GM12878 (cell line): ENCODE data around the gene CHRNG. TPM values are rescaled to one million over a fixed set of nuclear protein-coding genes. Genes with fewer than 3 reads are reported as not detected.

Experiments used
- ATAC-seq: fragments of 200-7000 bp; cut with Tn5 transposase; 3 replicates; pipeline ENCODE4 v1.9.1; 2020; ENCODE audit warnings: mild to moderate bottlenecking, moderate library complexity
- BruUV-seq: library from RNA; stranded (reverse); fragments of 400-500 nt; replicated peaks from 2 replicates; lab custom pipeline; 2021; lab: Mats Ljungman, UMichigan
- CTCF ChIA-PET: fragments of 300-600 bp; sonication (Branson Sonifier 250); formaldehyde crosslinking; extraction: SDS; loops from one replicate; lab custom pipeline; 2021; ENCODE audit warnings: inconsistent platforms; lab: Yijun Ruan, JAX
- POLR2A ChIA-PET: fragments of 350-600 bp; formaldehyde crosslinking; extraction: SDS; loops from one replicate; lab custom pipeline; 2021; ENCODE audit warnings: inconsistent platforms; lab: Charles Lee
- RAD21 ChIA-PET: fragments of 300-600 bp; sonication (Branson Sonifier 250); formaldehyde crosslinking; loops from one replicate; lab custom pipeline; 2023; ENCODE audit warnings: antibody characterized with exemption; ENCODE audit not compliant: unreplicated experiment; lab: Charles Lee
- SMC1A ChIA-PET: fragments of 300-600 bp; sonication (Branson Sonifier 250); formaldehyde crosslinking; loops from one replicate; lab custom pipeline; 2023; ENCODE audit not compliant: unreplicated experiment, uncharacterized antibody; lab: Charles Lee
- DNase-seq: peaks from one replicate; pipeline ENCODE4 v3.0.0-alpha.2; 2011; ENCODE audit warnings: low read depth, low spot score
- FAIRE-seq: peaks from 3 replicates; lab custom pipeline; 2011; peaks lifted over from hg19 to GRCh38; lab: Jason Lieb, UNC
- H2AFZ ChIP-seq: 2 replicates; pipeline ENCODE4 v1.6.0; 2011; ENCODE audit warnings: low read depth, low read length, control low read depth; ENCODE audit not compliant: control insufficient read depth
- H3K27ac ChIP-seq: 2 replicates; pipeline ENCODE4 v1.5.1; 2011; ENCODE audit warnings: control low read depth; ENCODE audit not compliant: control insufficient read depth, insufficient read depth
- H3K27me3 ChIP-seq, 2 experiments: replicated peaks in 1 of 2; 2 replicates each; pipeline versions ENCODE4 v1.6.0 to v1.6.1; 2011; ENCODE audit warnings: low read length in 1 of 2; ENCODE audit not compliant: control insufficient read depth in 2 of 2, insufficient read depth in 2 of 2
- H3K36me3 ChIP-seq, 2 experiments: 2 replicates each; pipeline ENCODE4 v1.5.1; 2011; ENCODE audit warnings: low read length in 1 of 2; ENCODE audit not compliant: control insufficient read depth in 2 of 2, insufficient read depth in 2 of 2
- H3K4me1 ChIP-seq: 2 replicates; pipeline ENCODE4 v1.6.1; 2011; ENCODE audit warnings: mild to moderate bottlenecking, low read length, moderate library complexity, mixed read lengths; ENCODE audit not compliant: control insufficient read depth, insufficient read depth
- H3K4me2 ChIP-seq: 2 replicates; pipeline ENCODE4 v1.6.0; 2011; ENCODE audit warnings: control low read depth; ENCODE audit not compliant: control insufficient read depth, insufficient read depth
- H3K4me3 ChIP-seq: fragments of 200-600 bp; sonication (generic); 2 replicates; pipeline ENCODE4 v1.5.1; 2016
- H3K79me2 ChIP-seq: 2 replicates; pipeline ENCODE4 v1.6.0; 2011; ENCODE audit warnings: low read length; ENCODE audit not compliant: control insufficient read depth, insufficient read depth
- H3K9ac ChIP-seq: 2 replicates; pipeline ENCODE4 v1.8.0; 2011; ENCODE audit warnings: low read length, control low read depth, mixed read lengths; ENCODE audit not compliant: control insufficient read depth, insufficient read depth
- H3K9me3 ChIP-seq: replicated peaks from 3 replicates; pipeline ENCODE4 v1.5.1; 2011; ENCODE audit warnings: mild to moderate bottlenecking, low read length; ENCODE audit not compliant: control insufficient read depth, insufficient read depth
- H4K20me1 ChIP-seq: 2 replicates; pipeline ENCODE4 v1.6.0; 2011; ENCODE audit not compliant: control insufficient read depth, insufficient read depth
- ASH2L ChIP-seq: fragments of 300-600, 200-600 bp; sonication (generic); IDR thresholded peaks from 2 replicates; pipeline ENCODE4 v1.6.1; 2017; ENCODE audit warnings: low read depth, mild to moderate bottlenecking, borderline replicate concordance
- BHLHE40 ChIP-seq, 2 experiments: fragments of 450-650 bp in 1 of 2; IDR thresholded peaks; 2 replicates each; pipeline ENCODE4 v1.6.1; 2011 to 2017; ENCODE audit warnings: low read depth in 2 of 2, borderline replicate concordance in 1 of 2, improper control_type of control experiment in 1 of 2, low read length in 1 of 2, mild to moderate bottlenecking in 1 of 2
- GABPA ChIP-seq: IDR thresholded peaks from 2 replicates; pipeline ENCODE4 v1.6.1; 2014; ENCODE audit warnings: antibody characterized with exemption, low read depth, mild to moderate bottlenecking, inconsistent platforms
- KAT2A ChIP-seq: conservative IDR thresholded peaks from 2 replicates; pipeline ENCODE4 v1.6.1; 2011; ENCODE audit warnings: low read depth, low read length; ENCODE audit not compliant: control insufficient read depth
- NFYB ChIP-seq: IDR thresholded peaks from 2 replicates; pipeline ENCODE4 v1.6.1; 2011; ENCODE audit warnings: low read depth, mild to moderate bottlenecking, low read length, improper control_type of control experiment, moderate library complexity; ENCODE audit not compliant: insufficient read depth
- RB1 ChIP-seq: fragments of 450-650 bp; formaldehyde crosslinking; IDR thresholded peaks from 2 replicates; pipeline ENCODE4 v1.6.1; 2017; ENCODE audit warnings: mild to moderate bottlenecking, borderline replicate concordance
- SIN3A ChIP-seq: IDR thresholded peaks from 2 replicates; pipeline ENCODE4 v1.6.1; 2012; ENCODE audit warnings: low read depth, low read length, improper control_type of control experiment
- TCF7 ChIP-seq: IDR thresholded peaks from 2 replicates; pipeline ENCODE4 v1.6.1; 2014; ENCODE audit warnings: antibody characterized with exemption, borderline replicate concordance
- WGBS: methylation state at CpG from one replicate; pipeline ENCODE4 v1.1.6; 2016; ENCODE audit warnings: low lambda C conversion rate; ENCODE audit not compliant: insufficient replicate concordance, insufficient coverage; ENCODE audit errors: missing lambda C conversion rate; 5-methylcytosine and 5-hydroxymethylcytosine counted together
- in situ Hi-C: fragments of 300-500 bp; cut with MboI; formaldehyde crosslinking; loops from 9 replicates; pipeline ENCODE4 v1.14.3; 2018; ENCODE audit warnings: mixed read lengths
- intact Hi-C: fragments of 100-400 bp; cut with micrococcal nuclease; formaldehyde crosslinking; loops from one replicate; pipeline ENCODE4 v1.14.2; 2022; ENCODE audit not compliant: unreplicated experiment
- polyA plus RNA-seq, 11 experiments: library from polyadenylated mRNA; depleted of rRNA in 4 of 11; unstranded in 6 of 11; stranded (reverse) in 5 of 11; fragments of >200 nt; fragmentation: Nextera tagmentation in 4 of 11; fragmentation: Illumina TruSeq in 1 of 11; extraction: Ambion mirVana in 4 of 11; extraction: Trizol in 1 of 11; gene quantifications; 1 replicate in 1 of 11; 2 replicates in 10 of 11; pipeline versions ENCODE4 v1.2.1 to v1.2.3, GENCODE V29; 2011 to 2016; ENCODE audit warnings: inconsistent platforms in 2 of 11, missing spikeins in 2 of 11, low read depth in 1 of 11
- total RNA-seq, 4 experiments: library from RNA; depleted of rRNA in 3 of 4; stranded (reverse); fragments of >200 nt in 3 of 4; fragmentation: Illumina TruSeq in 1 of 4; extraction: Trizol in 1 of 4; gene quantifications; 2 replicates each; pipeline versions ENCODE4 v1.2.1 to v1.2.3, GENCODE V29; 2013 to 2021
- TF ChIP-seq, protein P1 (sequence below): fragments of 450-650 bp; IDR thresholded peaks from 2 replicates; pipeline ENCODE4 v1.6.1; 2017; ENCODE audit warnings: borderline replicate concordance
- TF ChIP-seq, protein P2 (sequence below): fragments of 450-650 bp; formaldehyde crosslinking; IDR thresholded peaks from 2 replicates; pipeline ENCODE4 v1.4.0; 2022; ENCODE audit warnings: mild to moderate bottlenecking, moderate library complexity
- TF ChIP-seq, protein P3 (sequence below): fragments of 450-650 bp; IDR thresholded peaks from 2 replicates; pipeline ENCODE4 v1.6.1; 2018; ENCODE audit warnings: borderline replicate concordance, mild to moderate bottlenecking; ENCODE audit not compliant: partially characterized antibody
- TF ChIP-seq, protein P4 (sequence below): IDR thresholded peaks from 2 replicates; pipeline ENCODE4 v1.6.1; 2012; ENCODE audit warnings: low read depth, low read length, improper control_type of control experiment

Gene CHRNG
- total and polyA plus RNA-seq, 10 of the 15 experiments (the other 5 are each of a cell fraction or from before 2014, with no cell fraction given): 0.17 TPM; not detected in 9

DNA sequence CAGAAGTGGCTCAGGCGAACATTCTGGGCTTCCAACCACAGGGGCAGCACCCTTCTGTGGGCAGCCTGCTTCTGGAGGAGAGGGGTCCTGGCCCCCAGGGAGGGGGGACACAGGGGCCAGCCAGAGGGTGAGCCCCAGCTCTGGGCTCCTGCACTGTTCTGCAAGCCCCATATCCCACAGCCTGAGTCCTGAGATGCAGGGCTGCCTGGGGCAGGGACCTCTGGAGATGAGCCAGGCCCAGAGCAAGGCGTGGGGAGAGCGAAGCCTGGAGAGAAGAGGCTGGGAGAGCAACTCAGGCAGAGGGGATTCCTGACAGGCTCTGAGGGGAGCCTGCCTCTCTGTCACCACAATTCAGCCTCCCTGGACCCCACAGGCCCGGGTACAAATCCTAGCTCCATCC is 32.8 kb upstream of the CHRNG start (continued):
- TF ChIP-seq GABPA (no peak), TCF7 (no peak), ASH2L (no peak)
- TF ChIP-seq, protein P1, sequence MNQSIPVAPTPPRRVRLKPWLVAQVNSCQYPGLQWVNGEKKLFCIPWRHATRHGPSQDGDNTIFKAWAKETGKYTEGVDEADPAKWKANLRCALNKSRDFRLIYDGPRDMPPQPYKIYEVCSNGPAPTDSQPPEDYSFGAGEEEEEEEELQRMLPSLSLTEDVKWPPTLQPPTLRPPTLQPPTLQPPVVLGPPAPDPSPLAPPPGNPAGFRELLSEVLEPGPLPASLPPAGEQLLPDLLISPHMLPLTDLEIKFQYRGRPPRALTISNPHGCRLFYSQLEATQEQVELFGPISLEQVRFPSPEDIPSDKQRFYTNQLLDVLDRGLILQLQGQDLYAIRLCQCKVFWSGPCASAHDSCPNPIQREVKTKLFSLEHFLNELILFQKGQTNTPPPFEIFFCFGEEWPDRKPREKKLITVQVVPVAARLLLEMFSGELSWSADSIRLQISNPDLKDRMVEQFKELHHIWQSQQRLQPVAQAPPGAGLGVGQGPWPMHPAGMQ: no peak

DNA sequence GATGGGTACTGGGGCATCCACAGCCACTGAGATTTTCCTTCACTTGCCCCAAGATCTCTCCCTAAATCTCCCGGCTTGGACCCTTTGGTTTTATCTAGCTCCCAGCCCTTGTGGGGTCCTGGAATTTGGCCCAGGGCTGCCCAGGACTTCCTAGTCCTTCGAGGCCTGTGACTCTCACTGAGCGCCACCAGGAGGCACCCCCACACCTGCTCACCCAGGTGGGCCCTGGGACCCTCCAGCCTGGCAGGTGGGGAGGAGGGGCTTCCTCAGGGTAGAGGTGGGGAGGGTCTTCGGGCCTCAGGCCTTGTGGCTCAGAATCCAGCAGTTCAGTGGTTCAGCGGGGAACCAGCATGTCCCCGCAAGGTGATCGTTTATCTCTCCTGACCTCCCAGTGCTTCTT is 31.2 kb upstream of the CHRNG start:
- in situ Hi-C loops: no loop called here
- RAD21 ChIA-PET: no interaction called here
- no peak for FAIRE-seq
- TF ChIP-seq RB1 (no peak), NFYB (no peak), BHLHE40 (IDR thresholded peaks at IDR 0.05; ENCODE audit: borderline replicate concordance in 1 of 2, low read depth in 2 of 2, low read length in 1 of 2) (no peak), KAT2A (no peak), SIN3A (no peak)
- TF ChIP-seq, protein P2, sequence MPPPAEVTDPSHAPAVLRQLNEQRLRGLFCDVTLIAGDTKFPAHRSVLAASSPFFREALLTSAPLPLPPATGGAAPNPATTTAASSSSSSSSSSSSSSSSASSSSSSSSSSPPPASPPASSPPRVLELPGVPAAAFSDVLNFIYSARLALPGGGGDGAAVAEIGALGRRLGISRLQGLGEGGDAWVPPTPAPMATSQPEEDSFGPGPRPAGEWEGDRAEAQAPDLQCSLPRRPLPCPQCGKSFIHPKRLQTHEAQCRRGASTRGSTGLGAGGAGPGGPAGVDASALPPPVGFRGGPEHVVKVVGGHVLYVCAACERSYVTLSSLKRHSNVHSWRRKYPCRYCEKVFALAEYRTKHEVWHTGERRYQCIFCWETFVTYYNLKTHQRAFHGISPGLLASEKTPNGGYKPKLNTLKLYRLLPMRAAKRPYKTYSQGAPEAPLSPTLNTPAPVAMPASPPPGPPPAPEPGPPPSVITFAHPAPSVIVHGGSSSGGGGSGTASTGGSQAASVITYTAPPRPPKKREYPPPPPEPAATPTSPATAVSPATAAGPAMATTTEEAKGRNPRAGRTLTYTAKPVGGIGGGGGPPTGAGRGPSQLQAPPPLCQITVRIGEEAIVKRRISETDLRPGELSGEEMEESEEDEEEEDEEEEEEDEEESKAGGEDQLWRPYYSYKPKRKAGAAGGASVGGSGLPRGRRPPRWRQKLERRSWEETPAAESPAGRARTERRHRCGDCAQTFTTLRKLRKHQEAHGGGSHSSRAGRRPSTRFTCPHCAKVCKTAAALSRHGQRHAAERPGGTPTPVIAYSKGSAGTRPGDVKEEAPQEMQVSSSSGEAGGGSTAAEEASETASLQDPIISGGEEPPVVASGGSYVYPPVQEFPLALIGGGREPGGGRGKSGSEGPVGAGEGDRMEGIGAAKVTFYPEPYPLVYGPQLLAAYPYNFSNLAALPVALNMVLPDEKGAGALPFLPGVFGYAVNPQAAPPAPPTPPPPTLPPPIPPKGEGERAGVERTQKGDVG (CRISPR knock-in tag): no peak
- TF ChIP-seq, protein P3, sequence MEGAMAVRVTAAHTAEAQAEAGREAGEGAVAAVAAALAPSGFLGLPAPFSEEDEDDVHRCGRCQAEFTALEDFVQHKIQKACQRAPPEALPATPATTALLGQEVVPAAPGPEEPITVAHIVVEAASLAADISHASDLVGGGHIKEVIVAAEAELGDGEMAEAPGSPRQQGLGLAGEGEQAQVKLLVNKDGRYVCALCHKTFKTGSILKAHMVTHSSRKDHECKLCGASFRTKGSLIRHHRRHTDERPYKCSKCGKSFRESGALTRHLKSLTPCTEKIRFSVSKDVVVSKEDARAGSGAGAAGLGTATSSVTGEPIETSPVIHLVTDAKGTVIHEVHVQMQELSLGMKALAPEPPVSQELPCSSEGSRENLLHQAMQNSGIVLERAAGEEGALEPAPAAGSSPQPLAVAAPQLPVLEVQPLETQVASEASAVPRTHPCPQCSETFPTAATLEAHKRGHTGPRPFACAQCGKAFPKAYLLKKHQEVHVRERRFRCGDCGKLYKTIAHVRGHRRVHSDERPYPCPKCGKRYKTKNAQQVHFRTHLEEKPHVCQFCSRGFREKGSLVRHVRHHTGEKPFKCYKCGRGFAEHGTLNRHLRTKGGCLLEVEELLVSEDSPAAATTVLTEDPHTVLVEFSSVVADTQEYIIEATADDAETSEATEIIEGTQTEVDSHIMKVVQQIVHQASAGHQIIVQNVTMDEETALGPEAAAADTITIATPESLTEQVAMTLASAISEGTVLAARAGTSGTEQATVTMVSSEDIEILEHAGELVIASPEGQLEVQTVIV: no peak
- TF ChIP-seq, protein P4, sequence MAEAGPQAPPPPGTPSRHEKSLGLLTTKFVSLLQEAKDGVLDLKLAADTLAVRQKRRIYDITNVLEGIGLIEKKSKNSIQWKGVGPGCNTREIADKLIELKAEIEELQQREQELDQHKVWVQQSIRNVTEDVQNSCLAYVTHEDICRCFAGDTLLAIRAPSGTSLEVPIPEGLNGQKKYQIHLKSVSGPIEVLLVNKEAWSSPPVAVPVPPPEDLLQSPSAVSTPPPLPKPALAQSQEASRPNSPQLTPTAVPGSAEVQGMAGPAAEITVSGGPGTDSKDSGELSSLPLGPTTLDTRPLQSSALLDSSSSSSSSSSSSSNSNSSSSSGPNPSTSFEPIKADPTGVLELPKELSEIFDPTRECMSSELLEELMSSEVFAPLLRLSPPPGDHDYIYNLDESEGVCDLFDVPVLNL: no peak

More for the DNA sequence above, 31.2 kb upstream of the CHRNG start:
- H2AFZ ChIP-seq: no peak overlapping the region
- H3K27me3 ChIP-seq: peaks cover 5 to 7% of the 10 kb centered on the region in 2 experiments
- no peaks in the 10 kb centered on the region for H4K20me1 ChIP-seq
- H3K79me2 ChIP-seq: no peaks in the 10 kb centered on the region
- H3K36me3 ChIP-seq: no peaks in the 10 kb centered on the region
- no peaks in the 10 kb centered on the region for H3K9me3 ChIP-seq
- no peak overlapping the region for H3K9ac ChIP-seq
- ATAC-seq (no peak), DNase-seq (no peak)
- ChIA-PET POLR2A (no interaction called here), SMC1A (no interaction called here), CTCF (no interaction called here)
- no TSS peak for BruUV-seq
- no peak overlapping the region for H3K27ac ChIP-seq
- no peak overlapping the region for H3K4me3 ChIP-seq
- intact Hi-C loops: no loop called here
- H3K4me1 ChIP-seq: no peaks in the 10 kb centered on the region
- H3K4me2 ChIP-seq: no peak overlapping the region
- 33% methylated on average over 7 of the region's 7 CpGs for WGBS
